Measurements from ENCODE around the gene PDCD7. TPM values are rescaled to one million over a fixed set of nuclear protein-coding genes. Genes with fewer than 3 reads are reported as not detected.
A peak's percentile ranks its signal among the peaks of the same experiment; 100 is the strongest.
"Not testable (repeated sequence)": the region's sequence is repeated elsewhere in the genome, so short reads cannot be mapped to it uniquely, and the experiment has no call there.

Gene PDCD7
- total RNA-seq, 1 experiment from 2014 or later = 26.2 TPM

- no peaks in the 10 kb centered on the region for H3K4me1 ChIP-seq
- H3K27me3 ChIP-seq (replicated peaks; ENCODE audit: control insufficient read depth, insufficient read depth, low read length) = no peaks in the 10 kb centered on the region
- H3K36me3 Mint-ChIP-seq (ENCODE audit: insufficient read depth, unreplicated experiment) = peaks cover 28% of the 10 kb centered on the region
- no peak overlapping the region for H3K4me3 ChIP-seq (ENCODE audit: low read depth, low read length)
- no peak overlapping the region for H3K4me3 Mint-ChIP-seq (ENCODE audit: unreplicated experiment)
- H3K36me3 ChIP-seq (ENCODE audit: control insufficient read depth, insufficient read depth, low read length) = no peaks in the 10 kb centered on the region; the same call in 1 of the 2 replicates
- intact Hi-C loops (cut with micrococcal nuclease; ENCODE audit: unreplicated experiment) = loop anchor here (1.0 kb wide), 3 partner anchors 16 to 69 kb away; no protein-coding TSS in a partner anchor
- no peaks in the 10 kb centered on the region for H3K9me3 ChIP-seq
- H3K9me3 Mint-ChIP-seq (ENCODE audit: unreplicated experiment) = no peaks in the 10 kb centered on the region
- no peaks in the 10 kb centered on the region for H3K27me3 Mint-ChIP-seq (ENCODE audit: insufficient read depth, unreplicated experiment)
- peak overlapping the region; percentile 9 for H3K27ac Mint-ChIP-seq (ENCODE audit: unreplicated experiment)
- ChIA-PET CTCF (interaction anchor here (0.5 to 3.1 kb wide), 22 partner anchors 8 to 1494 kb away, joined by 3 to 65 read pairs (median 7); partner anchors contain the start of genes CLPX, SLC51B and UBAP1L), POLR2A (interaction anchor here (0.6 to 1.8 kb wide), 3 partner anchors 13 to 105 kb away, joined by 3 to 4 read pairs (median 4); no protein-coding TSS in a partner anchor)
- TF ChIP-seq, protein P1, sequence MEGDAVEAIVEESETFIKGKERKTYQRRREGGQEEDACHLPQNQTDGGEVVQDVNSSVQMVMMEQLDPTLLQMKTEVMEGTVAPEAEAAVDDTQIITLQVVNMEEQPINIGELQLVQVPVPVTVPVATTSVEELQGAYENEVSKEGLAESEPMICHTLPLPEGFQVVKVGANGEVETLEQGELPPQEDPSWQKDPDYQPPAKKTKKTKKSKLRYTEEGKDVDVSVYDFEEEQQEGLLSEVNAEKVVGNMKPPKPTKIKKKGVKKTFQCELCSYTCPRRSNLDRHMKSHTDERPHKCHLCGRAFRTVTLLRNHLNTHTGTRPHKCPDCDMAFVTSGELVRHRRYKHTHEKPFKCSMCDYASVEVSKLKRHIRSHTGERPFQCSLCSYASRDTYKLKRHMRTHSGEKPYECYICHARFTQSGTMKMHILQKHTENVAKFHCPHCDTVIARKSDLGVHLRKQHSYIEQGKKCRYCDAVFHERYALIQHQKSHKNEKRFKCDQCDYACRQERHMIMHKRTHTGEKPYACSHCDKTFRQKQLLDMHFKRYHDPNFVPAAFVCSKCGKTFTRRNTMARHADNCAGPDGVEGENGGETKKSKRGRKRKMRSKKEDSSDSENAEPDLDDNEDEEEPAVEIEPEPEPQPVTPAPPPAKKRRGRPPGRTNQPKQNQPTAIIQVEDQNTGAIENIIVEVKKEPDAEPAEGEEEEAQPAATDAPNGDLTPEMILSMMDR (IDR thresholded peaks at IDR 0.05; ENCODE audit: insufficient read depth in 1 of 2, low read depth in 1 of 2, low read length in 1 of 2, severe bottlenecking in 1 of 2, unreplicated experiment in 1 of 2) = peak in 1 of 2 experiments; percentile 2
- no TSS peak for BruUV-seq (replicated peaks)
- no peak for DNase-seq
- H3K4me1 Mint-ChIP-seq (ENCODE audit: low read depth, unreplicated experiment) = peaks cover 6% of the 10 kb centered on the region
These were observed 31.5 kb downstream of the PDCD7 start for GRCh38 chr15:65101891-65102708.

DNA sequence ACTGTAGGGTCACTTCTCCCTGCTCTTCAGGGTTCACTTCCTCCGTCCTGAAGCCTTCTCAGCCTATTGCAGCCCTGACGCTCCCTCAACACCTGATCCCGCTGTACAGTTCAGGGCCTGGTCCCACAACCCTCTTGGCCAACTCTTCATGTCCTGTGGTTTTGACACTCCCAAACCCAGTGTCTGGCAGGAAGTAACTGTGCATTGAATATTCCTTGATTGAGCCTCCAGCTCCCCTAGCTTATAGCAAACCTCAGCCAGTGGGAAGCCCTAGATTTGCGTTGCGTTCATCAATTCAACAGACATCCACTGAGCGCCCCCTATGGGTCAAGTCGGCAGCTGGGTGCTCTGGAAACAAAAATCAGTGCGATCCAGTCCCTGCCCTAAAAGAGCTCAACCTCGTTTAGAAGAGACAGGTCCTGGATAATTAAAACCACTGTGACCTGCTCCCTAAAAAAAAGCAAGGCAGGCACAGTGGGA, 32.2 kb downstream of the PDCD7 start:
- no peaks in the 10 kb centered on the region; the same call in 1 of the 2 replicates for H3K36me3 ChIP-seq (ENCODE audit: control insufficient read depth, insufficient read depth, low read length)
- no peaks in the 10 kb centered on the region for H3K27me3 Mint-ChIP-seq (ENCODE audit: insufficient read depth, unreplicated experiment)
- ChIA-PET CTCF (interaction anchor here (0.5 to 3.1 kb wide), 23 partner anchors 9 to 1495 kb away, joined by 3 to 65 read pairs (median 7); partner anchors contain the start of genes CLPX, SLC51B and UBAP1L), POLR2A (interaction anchor here (0.5 to 1.8 kb wide), 4 partner anchors 12 to 105 kb away, joined by 3 to 6 read pairs (median 4); no protein-coding TSS in a partner anchor)
- peak overlapping the region; percentile 9 for H3K27ac Mint-ChIP-seq (ENCODE audit: unreplicated experiment)
- H3K36me3 Mint-ChIP-seq (ENCODE audit: insufficient read depth, unreplicated experiment) = peaks cover 28% of the 10 kb centered on the region
- H3K4me3 Mint-ChIP-seq (ENCODE audit: unreplicated experiment) = no peak overlapping the region
- TF ChIP-seq, protein P1 (IDR thresholded peaks at IDR 0.05; ENCODE audit: insufficient read depth in 1 of 2, low read depth in 1 of 2, low read length in 1 of 2, severe bottlenecking in 1 of 2, unreplicated experiment in 1 of 2) = peak; percentile 74 to 84
- DNase-seq = peak; percentile 66 to 81
- intact Hi-C loops (cut with micrococcal nuclease; ENCODE audit: unreplicated experiment) = loop anchor here (1.0 kb wide), 3 partner anchors 15 to 68 kb away; no protein-coding TSS in a partner anchor
- H3K4me1 Mint-ChIP-seq (ENCODE audit: low read depth, unreplicated experiment) = peaks cover 6% of the 10 kb centered on the region
- H3K9me3 Mint-ChIP-seq (ENCODE audit: unreplicated experiment) = no peaks in the 10 kb centered on the region
- no peaks in the 10 kb centered on the region for H3K4me1 ChIP-seq
- H3K9me3 ChIP-seq = no peaks in the 10 kb centered on the region
- H3K4me3 ChIP-seq (ENCODE audit: low read depth, low read length) = no peak overlapping the region
- no TSS peak for BruUV-seq (replicated peaks)
- no peaks in the 10 kb centered on the region for H3K27me3 ChIP-seq (replicated peaks; ENCODE audit: control insufficient read depth, insufficient read depth, low read length)

DNA sequence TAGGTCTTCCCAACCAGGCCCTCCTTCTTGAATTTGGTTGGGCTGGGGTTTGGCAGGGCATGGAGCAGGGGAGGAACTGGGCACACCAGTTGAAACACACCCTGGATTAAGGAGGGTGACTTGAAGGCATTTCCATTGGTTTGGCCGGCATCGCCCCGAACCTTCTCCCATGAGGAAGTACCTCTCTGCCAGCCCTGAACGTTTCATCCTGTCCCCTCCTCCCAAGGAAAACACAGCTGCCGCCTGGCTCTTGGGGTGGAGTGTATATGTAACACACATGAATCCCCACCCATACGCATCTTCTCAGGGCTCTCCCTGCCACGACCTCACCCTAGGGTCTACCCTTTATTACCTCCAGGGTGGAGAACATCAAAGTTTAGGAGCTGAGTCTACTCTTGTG, 33.2 kb downstream of the PDCD7 start:
- Mint-ChIP-seq H3K4me3 (ENCODE audit: unreplicated experiment) (no peak overlapping the region), H3K4me1 (ENCODE audit: low read depth, unreplicated experiment) (peaks cover 7% of the 10 kb centered on the region), H3K27me3 (ENCODE audit: insufficient read depth, unreplicated experiment) (no peaks in the 10 kb centered on the region), H3K27ac (ENCODE audit: unreplicated experiment) (no peak overlapping the region), H3K36me3 (ENCODE audit: insufficient read depth, unreplicated experiment) (peaks cover 25% of the 10 kb centered on the region), H3K9me3 (ENCODE audit: unreplicated experiment) (no peaks in the 10 kb centered on the region)
- no peak overlapping the region for H3K4me3 ChIP-seq (ENCODE audit: low read depth, low read length)
- BruUV-seq (replicated peaks) = no TSS peak
- CTCF ChIA-PET = interaction anchor here (1.5 to 1.6 kb wide), 2 partner anchors 10 to 56 kb away, joined by 8 to 12 read pairs; partner anchors contain the start of gene SLC51B
- peaks cover 4% of the 10 kb centered on the region for H3K4me1 ChIP-seq
- no peaks in the 10 kb centered on the region; the same call in 1 of the 2 replicates for H3K36me3 ChIP-seq (ENCODE audit: control insufficient read depth, insufficient read depth, low read length)
- no peak for DNase-seq
- H3K9me3 ChIP-seq = no peaks in the 10 kb centered on the region
- no peaks in the 10 kb centered on the region for H3K27me3 ChIP-seq (replicated peaks; ENCODE audit: control insufficient read depth, insufficient read depth, low read length)
- TF ChIP-seq, protein P1 (IDR thresholded peaks at IDR 0.05; ENCODE audit: insufficient read depth in 1 of 2, low read depth in 1 of 2, low read length in 1 of 2, severe bottlenecking in 1 of 2, unreplicated experiment in 1 of 2) = no peak
- intact Hi-C loops (cut with micrococcal nuclease; ENCODE audit: unreplicated experiment) = no loop called here
- POLR2A ChIA-PET = interaction anchor here (1.8 kb wide), 1 partner anchor 11 kb away, joined by 4 read pairs; no protein-coding TSS in a partner anchor

- H3K9me3 ChIP-seq; H3K27me3 Mint-ChIP-seq (ENCODE audit: insufficient read depth, unreplicated experiment); intact Hi-C loops (cut with micrococcal nuclease; ENCODE audit: unreplicated experiment); H3K27me3 ChIP-seq (replicated peaks; ENCODE audit: control insufficient read depth, insufficient read depth, low read length); CTCF ChIA-PET; H3K4me3 Mint-ChIP-seq (ENCODE audit: unreplicated experiment); H3K9me3 Mint-ChIP-seq (ENCODE audit: unreplicated experiment); H3K27ac Mint-ChIP-seq (ENCODE audit: unreplicated experiment); H3K4me3 ChIP-seq (ENCODE audit: low read depth, low read length); DNase-seq; POLR2A ChIA-PET; BruUV-seq (replicated peaks); H3K36me3 ChIP-seq (ENCODE audit: control insufficient read depth, insufficient read depth, low read length): not testable (repeated sequence)
- peaks cover 10% of the 10 kb centered on the region for H3K4me1 ChIP-seq
- peaks cover 13% of the 10 kb centered on the region for H3K4me1 Mint-ChIP-seq (ENCODE audit: low read depth, unreplicated experiment)
- peaks cover 18% of the 10 kb centered on the region for H3K36me3 Mint-ChIP-seq (ENCODE audit: insufficient read depth, unreplicated experiment)
These were observed 33.8 kb downstream of the PDCD7 start for GRCh38 chr15:65099801-65100200.
